Neuronal stem cell (in vitro differentiated cells): ENCODE results near the gene LRMDA.

Experiments
- DNase-seq: peaks from one replicate; pipeline ENCODE4 v3.0.0-alpha.2; 2013; ENCODE audit warnings: low spot score
- H2AFZ ChIP-seq: one replicate; pipeline ENCODE4 v1.6.1; 2013; ENCODE audit warnings: mild to moderate bottlenecking, low read length, inconsistent platforms
- H2AK5ac ChIP-seq: 2 replicates; pipeline ENCODE4 v1.6.1; 2013; ENCODE audit warnings: low read depth, mild to moderate bottlenecking, inconsistent platforms, low read length, moderate library complexity, mixed read lengths
- H2BK120ac ChIP-seq: 2 replicates; pipeline ENCODE4 v1.6.1; 2013; ENCODE audit warnings: low read depth, mild to moderate bottlenecking, inconsistent platforms, low read length, moderate library complexity, mixed read lengths
- H2BK12ac ChIP-seq: one replicate; pipeline ENCODE4 v1.6.1; 2013; ENCODE audit warnings: low read length, inconsistent platforms
- H2BK15ac ChIP-seq: 2 replicates; pipeline ENCODE4 v1.6.1; 2013; ENCODE audit warnings: mild to moderate bottlenecking, low read length, inconsistent platforms, mixed read lengths
- H2BK5ac ChIP-seq: one replicate; pipeline ENCODE4 v1.6.1; 2013; ENCODE audit warnings: inconsistent platforms, mild to moderate bottlenecking, low read length, moderate library complexity
- H3K14ac ChIP-seq: one replicate; pipeline ENCODE4 v1.6.1; 2013; ENCODE audit warnings: low read length, inconsistent platforms
- H3K18ac ChIP-seq: 2 replicates; pipeline ENCODE4 v1.6.1; 2013; ENCODE audit warnings: low read length, inconsistent platforms
- H3K23ac ChIP-seq: 2 replicates; pipeline ENCODE4 v1.6.1; 2013; ENCODE audit warnings: low read depth, mild to moderate bottlenecking, mixed read lengths, low read length, inconsistent platforms; ENCODE audit not compliant: poor library complexity
- H3K27ac ChIP-seq: replicated peaks from 3 replicates; pipeline ENCODE4 v1.5.1; 2013; ENCODE audit warnings: low read length, inconsistent platforms
- H3K27me3 ChIP-seq, 3 experiments: 2 replicates each; pipeline ENCODE4 v1.6.1; 2013; ENCODE audit warnings: low read length in 3 of 3, mild to moderate bottlenecking in 2 of 3, inconsistent platforms in 1 of 3, low read depth in 1 of 3, mixed read lengths in 1 of 3, moderate library complexity in 1 of 3; ENCODE audit not compliant: control insufficient read depth in 3 of 3, insufficient read depth in 3 of 3
- H3K36me3 ChIP-seq, 2 donors: replicated peaks in 1 of 2; 2 replicates each; pipeline ENCODE4 v1.6.1; 2013; ENCODE audit warnings: low read length in 2 of 2; ENCODE audit not compliant: control insufficient read depth in 2 of 2, insufficient read depth in 2 of 2
- H3K4ac ChIP-seq: 2 replicates; pipeline ENCODE4 v1.6.1; 2013; ENCODE audit warnings: inconsistent platforms, mild to moderate bottlenecking, low read length, moderate library complexity
- H3K4me1 ChIP-seq, 2 donors: 1 replicate in 1 of 2; 2 replicates in 1 of 2; pipeline ENCODE4 v1.6.1; 2013; ENCODE audit warnings: low read length in 2 of 2, low read depth in 1 of 2; ENCODE audit not compliant: control insufficient read depth in 2 of 2, insufficient read depth in 1 of 2
- H3K4me2 ChIP-seq: one replicate; pipeline ENCODE4 v1.6.1; 2013; ENCODE audit warnings: mild to moderate bottlenecking, low read length, inconsistent platforms; ENCODE audit not compliant: insufficient read depth, poor library complexity, severe bottlenecking
- H3K4me3 ChIP-seq, 2 donors: 2 replicates each; pipeline ENCODE4 v1.5.1; 2013; ENCODE audit warnings: low read length in 2 of 2, mild to moderate bottlenecking in 2 of 2, inconsistent platforms in 1 of 2, moderate library complexity in 1 of 2
- H3K79me1 ChIP-seq: one replicate; pipeline ENCODE4 v1.6.1; 2013; ENCODE audit warnings: low read depth, mild to moderate bottlenecking, inconsistent platforms, low read length, moderate library complexity
- H3K9ac ChIP-seq: one replicate; pipeline ENCODE4 v1.6.1; 2013; ENCODE audit warnings: mild to moderate bottlenecking, low read depth, low read length, inconsistent platforms; ENCODE audit not compliant: poor library complexity
- H3K9me3 ChIP-seq, 2 donors: replicated peaks in 1 of 2; 2 replicates each; pipeline versions ENCODE3 to v1.6.1; 2013; ENCODE audit warnings: low read length in 2 of 2, mild to moderate bottlenecking in 2 of 2, inconsistent platforms in 1 of 2, low read depth in 1 of 2, mixed read lengths in 1 of 2, moderate library complexity in 1 of 2; ENCODE audit not compliant: control insufficient read depth in 2 of 2, insufficient read depth in 1 of 2
- H4K8ac ChIP-seq: one replicate; pipeline ENCODE4 v1.6.1; 2013; ENCODE audit warnings: low read depth, mild to moderate bottlenecking, inconsistent platforms, low read length, moderate library complexity
- H4K91ac ChIP-seq: one replicate; pipeline ENCODE4 v1.6.1; 2013; ENCODE audit warnings: low read length, low read depth, mild to moderate bottlenecking, inconsistent platforms; ENCODE audit not compliant: poor library complexity
- WGBS, 2 donors: extraction: QIAGEN DNeasy Blood & Tissue Kit; methylation state at CpG; one replicate each; pipeline ENCODE4 v1.1.7; 2013; ENCODE audit warnings: missing lambda C conversion rate in 2 of 2, mixed read lengths in 1 of 2; ENCODE audit not compliant: insufficient read length in 2 of 2, insufficient replicate concordance in 1 of 2; ENCODE audit errors: extremely low coverage in 2 of 2; 5-methylcytosine and 5-hydroxymethylcytosine counted together

The LRMDA gene

GRCh38 chr10:75456122-75456521, 24.7 kb downstream of the LRMDA start:
- Histone ChIP-seq H3K4me2 (no peak overlapping the region), H2BK12ac (no peak overlapping the region), H3K9me3 (no peaks in the 10 kb centered on the region), H2AFZ (no peak overlapping the region), H3K36me3 (no peaks in the 10 kb centered on the region), H3K4ac (no peak overlapping the region), H2AK5ac (no peak overlapping the region), H4K91ac (no peak overlapping the region), H3K27me3 (peaks cover 0 to 7% (median 2%) of the 10 kb centered on the region in 3 experiments), H3K18ac (no peak overlapping the region), H3K23ac (no peak overlapping the region), H3K14ac (no peak overlapping the region), H4K8ac (no peak overlapping the region), H3K4me1 (peaks cover 6 to 20% of the 10 kb centered on the region in 2 donors), H3K9ac (no peak overlapping the region), H2BK120ac (no peak overlapping the region), H3K27ac (no peak overlapping the region), H3K4me3 (no peak overlapping the region), H2BK5ac (no peak overlapping the region), H2BK15ac (no peak overlapping the region), H3K79me1 (no peaks in the 10 kb centered on the region)
- no peak for DNase-seq
- no CpG with 5 or more reads among the region's 9 CpGs for WGBS, 2 donors

GRCh38 chr10:75460059-75460458, 28.6 kb downstream of the LRMDA start:
- Histone ChIP-seq H3K36me3 (no peaks in the 10 kb centered on the region), H4K91ac (no peak overlapping the region), H3K27ac (no peak overlapping the region), H2AFZ (no peak overlapping the region), H3K9ac (no peak overlapping the region), H3K4ac (no peak overlapping the region), H3K4me1 (peaks cover under 1 to 4% of the 10 kb centered on the region in 2 donors), H2BK15ac (no peak overlapping the region), H2BK5ac (no peak overlapping the region), H3K14ac (no peak overlapping the region), H3K23ac (no peak overlapping the region), H3K4me3 (no peak overlapping the region), H3K4me2 (no peak overlapping the region), H3K79me1 (no peaks in the 10 kb centered on the region), H2AK5ac (no peak overlapping the region), H2BK120ac (no peak overlapping the region), H3K18ac (no peak overlapping the region), H3K27me3 (no peaks in the 10 kb centered on the region), H2BK12ac (no peak overlapping the region), H4K8ac (no peak overlapping the region), H3K9me3 (no peaks in the 10 kb centered on the region)
- 100% methylated on average over 1 of the region's 1 CpG for WGBS, 2 donors
- DNase-seq, result no peak

DNA sequence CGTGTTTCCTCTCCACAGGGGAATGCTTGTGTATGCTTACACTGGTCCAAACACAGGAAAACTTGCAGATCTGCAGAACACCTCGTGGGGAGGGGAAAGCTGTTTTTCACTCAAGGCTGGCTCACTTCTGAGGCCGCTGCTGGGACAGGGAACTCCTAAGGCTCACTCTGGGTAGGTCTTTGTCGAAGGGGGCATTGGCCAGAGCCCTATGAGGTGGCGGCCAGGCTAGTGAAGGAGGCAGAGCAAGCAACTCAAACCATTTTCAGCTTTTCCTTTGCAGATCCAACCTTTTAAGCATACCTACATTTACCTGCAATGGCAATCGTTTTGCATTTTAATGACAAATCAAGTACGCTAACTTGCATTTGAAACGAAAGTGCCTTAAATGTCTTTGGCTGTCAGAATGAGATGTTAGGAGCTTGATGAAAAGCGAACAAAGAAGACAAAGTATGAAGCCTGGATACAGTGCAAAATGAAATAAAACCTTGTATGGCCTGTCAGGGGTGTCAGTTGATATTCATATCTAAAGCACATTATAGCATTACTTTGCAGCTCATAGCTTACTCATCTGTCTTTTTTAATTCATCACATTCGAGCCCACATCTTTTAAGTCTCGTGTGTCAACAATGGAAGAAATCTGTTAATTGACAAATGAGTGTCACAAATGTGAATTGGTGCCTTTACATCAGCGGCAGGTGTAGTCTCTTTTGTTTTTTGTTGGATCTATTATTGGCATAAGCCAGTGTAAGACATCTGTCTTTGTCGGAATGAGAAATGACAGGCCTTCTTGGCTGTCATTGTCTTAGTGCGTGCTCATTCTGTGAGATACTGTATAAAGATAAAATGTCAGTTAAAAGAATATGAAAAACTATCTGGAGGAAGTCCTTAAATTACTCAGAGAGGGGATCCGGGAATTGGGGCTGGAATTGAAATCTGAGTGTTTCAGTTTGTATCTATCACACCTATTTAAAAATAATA, 30.5 kb downstream of the LRMDA start:
- Histone ChIP-seq H3K27ac (no peak overlapping the region), H3K23ac (no peak overlapping the region), H3K9me3 (no peaks in the 10 kb centered on the region), H3K4me3 (no peak overlapping the region), H3K4ac (no peak overlapping the region), H3K4me2 (no peak overlapping the region), H2AFZ (peak overlapping the region; percentile 42), H3K9ac (no peak overlapping the region), H2BK12ac (no peak overlapping the region), H2BK5ac (no peak overlapping the region), H3K27me3 (no peaks in the 10 kb centered on the region), H3K14ac (no peak overlapping the region), H3K36me3 (no peaks in the 10 kb centered on the region), H3K18ac (no peak overlapping the region), H2BK15ac (no peak overlapping the region), H2BK120ac (no peak overlapping the region), H4K8ac (no peak overlapping the region), H3K4me1 (peaks cover 2 to 6% of the 10 kb centered on the region in 2 donors), H3K79me1 (no peaks in the 10 kb centered on the region), H4K91ac (no peak overlapping the region), H2AK5ac (no peak overlapping the region)
- no peak for DNase-seq
- no CpG with 5 or more reads among the region's 15 CpGs for whole genome bisulfite sequencing, 2 donors

- no CpG with 5 or more reads among the region's 9 CpGs for WGBS, 2 donors
- H2BK12ac ChIP-seq, result no peak overlapping the region
These were observed 31.4 kb downstream of the LRMDA start for GRCh38 chr10:75462865-75463264.

More at GRCh38 chr10:75462865-75463264, 31.4 kb downstream of the LRMDA start:
- Histone ChIP-seq H4K91ac (no peak overlapping the region), H3K9me3 (no peaks in the 10 kb centered on the region), H3K4me1 (peaks cover 2 to 6% of the 10 kb centered on the region in 2 donors), H4K8ac (no peak overlapping the region), H3K4me3 (no peak overlapping the region), H2AFZ (no peak overlapping the region), H3K4me2 (no peak overlapping the region), H3K9ac (no peak overlapping the region), H3K14ac (no peak overlapping the region), H3K27ac (no peak overlapping the region), H2BK5ac (no peak overlapping the region), H2BK120ac (no peak overlapping the region), H3K23ac (no peak overlapping the region), H3K4ac (no peak overlapping the region), H2AK5ac (no peak overlapping the region), H3K36me3 (no peaks in the 10 kb centered on the region), H3K79me1 (no peaks in the 10 kb centered on the region), H3K18ac (no peak overlapping the region), H3K27me3 (no peaks in the 10 kb centered on the region), H2BK15ac (no peak overlapping the region)
- DNase-seq, result no peak
